Left ventricle myocardium superior (tissue), 1 donor: ENCODE results near the gene CAMK2D. TPM values are rescaled to one million over a fixed set of nuclear protein-coding genes. Genes with fewer than 3 reads are reported as not detected.

Experiments used
- ATAC-seq: fragments of 200-7000 bp; cut with Tn5 transposase; one replicate; pipeline ENCODE4 v1.9.1; 2020; ENCODE audit warnings: mild to moderate bottlenecking, moderate library complexity
- DNase-seq: peaks from one replicate; pipeline ENCODE4 v3.0.0-alpha.2; 2020
- intact Hi-C: fragments of 100-400 bp; cut with micrococcal nuclease; formaldehyde crosslinking; loops from one replicate; pipeline ENCODE4 v1.11.0; 2022
- total RNA-seq: library from RNA; stranded (reverse); fragmentation: NEBNext Ultra II Directional; extraction: Animal tissue kit (Norgen Biotek cat#: 25700); gene quantifications from one replicate; pipeline ENCODE4 v1.2.1, GENCODE V29; 2021
- donor health status: DM: no; HTN: yes; CAD: no; lungs with severe emphysema.

CAMK2D gene
- total RNA-seq, 1 donor from 2014 or later = 232 TPM

DNA sequence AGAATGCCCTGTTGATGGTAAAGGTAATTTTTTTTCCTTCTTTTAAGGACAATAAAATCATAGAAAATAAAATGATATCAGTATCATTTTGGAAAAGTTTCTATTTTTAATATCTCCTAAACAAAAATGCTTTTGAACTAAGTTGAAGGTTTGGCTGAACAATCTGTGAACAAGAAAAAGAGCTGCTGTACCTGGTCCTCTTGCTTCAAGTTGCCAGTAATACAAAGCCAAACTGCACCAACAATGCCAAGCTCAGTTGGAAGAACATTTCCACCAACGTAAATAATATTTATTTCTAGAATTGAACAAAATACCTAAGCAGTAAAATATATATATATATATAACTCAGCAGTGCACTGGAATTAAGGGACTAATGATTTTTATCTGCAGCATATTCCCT, 132.8 kb downstream of the CAMK2D start:
- ATAC-seq (no peak), DNase-seq (no peak)
- intact Hi-C loops = no loop called here

DNA sequence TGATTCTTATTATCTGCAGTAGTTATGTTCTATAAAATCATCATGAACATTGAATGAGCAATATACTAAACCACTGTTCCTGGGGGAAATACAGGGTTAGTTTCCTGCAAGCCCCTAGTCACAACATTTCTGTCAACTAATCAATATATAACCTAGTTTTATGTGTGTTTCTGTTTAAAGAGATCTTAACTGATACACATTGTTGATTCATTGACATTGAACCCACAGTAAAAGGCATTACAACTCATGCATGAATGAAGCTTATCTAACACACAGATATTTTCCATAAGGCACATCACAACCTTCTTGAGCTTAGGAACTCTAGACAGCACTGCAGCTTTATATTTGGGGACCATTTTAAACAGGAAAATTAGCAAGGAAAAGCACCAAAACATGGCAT, 134.2 kb downstream of the CAMK2D start:
- DNase-seq (no peak), ATAC-seq (peak; percentile 15)
- intact Hi-C loops = no loop called here

- DNase-seq (no peak), ATAC-seq (no peak)
- intact Hi-C loops = no loop called here
These were observed 135.6 kb downstream of the CAMK2D start for GRCh38 chr4:113625902-113626301.

GRCh38 chr4:113623274-113623894, 138.2 kb downstream of the CAMK2D start:
- intact Hi-C loops = no loop called here
- ATAC-seq = no peak
- DNase-seq = no peak

GRCh38 chr4:113621633-113622032, 139.9 kb downstream of the CAMK2D start:
- ATAC-seq (no peak), DNase-seq (no peak)
- intact Hi-C loops = no loop called here

DNA sequence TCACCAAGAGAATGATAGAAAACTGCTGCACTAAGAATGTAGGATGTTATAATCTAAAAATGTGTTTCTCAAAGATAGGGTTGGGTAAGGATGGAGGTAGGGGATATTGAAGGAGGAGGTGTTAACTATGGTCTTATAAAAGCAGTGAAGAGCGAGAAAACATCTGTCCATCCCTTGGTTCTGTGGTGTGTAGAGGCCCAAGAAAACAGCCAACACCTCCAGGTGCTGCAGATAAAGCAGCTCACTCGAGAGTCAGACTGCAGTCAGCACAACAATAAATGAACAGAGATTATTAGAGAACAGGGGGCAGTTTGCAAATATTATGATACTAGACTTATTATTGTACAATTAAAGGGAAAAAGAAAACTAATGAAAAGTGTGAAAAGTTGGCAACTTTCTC, 141.5 kb downstream of the CAMK2D start:
- intact Hi-C loops = no loop called here
- ATAC-seq (no peak), DNase-seq (no peak)

DNA sequence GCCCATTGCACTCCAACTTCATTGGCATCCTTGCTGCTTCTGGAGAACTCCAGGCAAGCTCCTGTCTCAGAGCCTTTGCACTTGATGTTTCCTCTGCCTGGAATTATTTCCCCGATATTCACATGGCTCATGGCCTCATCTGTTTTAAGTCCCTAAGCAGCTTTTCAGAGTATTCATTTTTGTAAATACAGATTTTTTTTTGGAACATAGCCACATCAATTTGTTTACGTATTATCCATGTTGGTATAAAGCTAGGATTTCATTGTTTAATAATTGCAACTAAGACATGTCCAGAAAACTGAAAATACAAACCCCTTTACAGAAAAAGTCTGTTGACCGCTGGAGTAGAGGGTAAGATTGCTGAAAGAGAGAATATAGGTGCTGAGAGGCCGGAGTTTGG, 142.0 kb downstream of the CAMK2D start:
- DNase-seq = no peak
- intact Hi-C loops = no loop called here
- ATAC-seq = peak; percentile 21

- ATAC-seq (peak; percentile 33), DNase-seq (no peak)
- intact Hi-C loops = no loop called here
These were observed 143.3 kb downstream of the CAMK2D start for GRCh38 chr4:113618205-113618604.

GRCh38 chr4:113617195-113617594, 144.3 kb downstream of the CAMK2D start:
- DNase-seq (no peak), ATAC-seq (no peak)
- intact Hi-C loops = no loop called here

DNA sequence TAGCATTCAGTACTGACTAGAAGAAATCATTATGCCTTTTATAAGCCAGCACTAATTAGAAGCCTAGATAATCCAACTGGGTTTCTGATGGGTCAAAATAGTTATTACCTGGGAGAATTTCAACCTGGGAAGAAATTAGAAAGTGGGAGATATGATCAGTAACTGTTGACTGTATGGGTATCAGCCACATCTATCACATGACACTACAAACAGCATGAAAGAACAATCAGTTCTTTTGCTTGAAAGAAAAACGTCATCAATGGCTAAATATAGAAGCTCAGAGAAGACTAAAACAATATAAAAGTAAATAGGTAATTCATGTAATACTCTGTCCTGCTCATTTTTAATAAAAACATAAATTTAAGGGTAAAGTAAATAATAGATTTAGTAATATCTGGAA, 145.1 kb downstream of the CAMK2D start:
- no peak for ATAC-seq
- DNase-seq = no peak
- intact Hi-C loops = no loop called here

- DNase-seq (no peak), ATAC-seq (peak; percentile 21)
- intact Hi-C loops = no loop called here
These were observed 147.1 kb downstream of the CAMK2D start for GRCh38 chr4:113614414-113614813.

- no peak for ATAC-seq
- DNase-seq = no peak
- intact Hi-C loops = no loop called here
These were observed 148.0 kb downstream of the CAMK2D start for GRCh38 chr4:113613503-113613902.

GRCh38 chr4:113610537-113610936, 151.0 kb downstream of the CAMK2D start:
- peak; percentile 84 for ATAC-seq
- intact Hi-C loops = no loop called here
- DNase-seq = peak; percentile 44

DNA sequence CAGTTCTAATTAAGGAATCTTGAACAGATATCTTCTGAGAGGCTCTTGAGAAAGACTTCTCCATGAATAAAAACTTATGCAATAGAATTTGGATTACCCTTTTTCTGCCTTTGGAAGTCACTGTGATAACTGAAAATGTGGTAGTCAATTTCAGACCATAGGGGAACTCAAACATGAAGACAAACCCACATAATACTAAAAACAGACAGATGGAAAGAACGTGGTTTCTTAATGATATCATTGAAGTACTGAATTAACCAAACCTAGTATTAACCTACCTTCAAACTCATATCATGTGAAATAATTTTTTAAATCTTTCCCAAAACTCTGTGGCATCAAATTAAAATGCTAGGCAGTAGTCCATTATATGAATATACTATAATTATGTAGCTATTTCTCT, 153.5 kb downstream of the CAMK2D start:
- ATAC-seq = no peak
- DNase-seq = no peak
- intact Hi-C loops = no loop called here

GRCh38 chr4:113607147-113607720, 154.3 kb downstream of the CAMK2D start:
- no peak for DNase-seq
- intact Hi-C loops = no loop called here
- ATAC-seq = no peak

DNA sequence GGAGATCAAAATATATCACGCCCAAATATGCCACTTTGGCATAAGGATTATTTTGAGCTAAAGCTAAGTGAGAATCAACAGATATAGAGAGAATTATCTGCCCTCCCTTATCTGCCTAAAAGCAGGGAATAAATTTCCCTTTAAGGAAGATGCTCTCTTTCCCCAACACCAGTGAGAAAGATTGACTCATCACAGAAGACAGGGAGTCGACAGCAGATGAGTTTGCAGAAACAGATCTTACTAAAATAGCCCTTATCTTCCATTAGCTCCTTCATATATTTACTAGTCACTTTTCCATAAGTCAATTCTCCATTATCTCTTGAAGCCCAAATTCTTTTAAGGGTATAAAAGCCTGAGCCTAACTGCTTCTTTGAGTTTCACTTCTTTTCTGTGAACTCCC, 156.6 kb downstream of the CAMK2D start:
- intact Hi-C loops = no loop called here
- ATAC-seq (no peak), DNase-seq (no peak)

- DNase-seq = no peak
- ATAC-seq = no peak
- intact Hi-C loops = no loop called here
These were observed 157.6 kb downstream of the CAMK2D start for GRCh38 chr4:113603911-113604310.

DNA sequence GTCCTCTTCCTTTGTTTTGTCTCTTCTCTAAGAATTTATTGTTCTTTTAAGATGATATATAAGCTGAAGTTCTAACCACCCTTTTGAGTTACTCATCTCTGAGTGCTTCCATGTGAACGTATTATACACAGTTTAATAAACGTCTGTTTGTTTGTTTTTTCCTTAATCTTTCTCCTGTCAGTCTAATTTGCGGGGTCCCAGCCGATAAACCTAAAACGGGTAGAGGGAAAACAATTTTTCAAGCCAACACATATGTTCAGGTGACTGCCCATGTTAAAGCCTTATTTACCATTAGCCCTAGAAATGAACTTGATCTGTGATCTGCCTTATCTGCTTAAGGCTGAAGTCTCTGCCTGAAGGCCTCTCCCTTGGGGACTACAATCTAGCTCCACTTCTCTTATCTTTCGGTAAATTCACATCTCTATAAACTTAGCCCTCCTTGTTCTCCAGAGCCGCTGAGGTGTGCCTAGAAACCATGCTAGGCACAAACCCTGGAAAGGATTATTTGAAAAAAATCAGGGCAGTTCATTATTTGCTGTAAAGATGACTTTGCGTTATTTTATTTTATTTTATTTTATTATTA, 158.8 kb downstream of the CAMK2D start:
- ATAC-seq (no peak), DNase-seq (no peak)
- intact Hi-C loops = no loop called here

DNA sequence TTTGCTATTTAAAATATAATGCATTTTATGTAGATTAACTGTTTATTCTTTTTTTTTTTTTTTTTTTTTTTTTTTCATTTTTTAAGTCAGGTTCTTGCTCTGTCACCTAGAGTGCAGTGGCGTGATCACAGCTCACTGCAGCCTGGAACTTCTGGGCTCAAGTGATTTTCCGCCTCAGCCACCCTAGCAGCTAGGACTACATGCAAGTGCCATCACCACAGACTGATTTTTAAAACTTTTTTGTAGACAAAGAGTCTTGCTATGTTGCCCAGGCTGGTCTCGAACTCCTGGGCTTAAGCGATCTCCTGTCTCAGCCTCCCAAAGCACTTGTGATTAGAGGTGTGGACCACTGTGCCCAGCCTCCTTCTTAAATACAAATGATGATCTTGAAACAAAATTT, 159.9 kb downstream of the CAMK2D start:
- DNase-seq = no peak
- ATAC-seq = peak; percentile 38
- intact Hi-C loops = no loop called here

GRCh38 chr4:113596396-113596795, 165.1 kb downstream of the CAMK2D start:
- no peak for ATAC-seq
- intact Hi-C loops = no loop called here
- no peak for DNase-seq

DNA sequence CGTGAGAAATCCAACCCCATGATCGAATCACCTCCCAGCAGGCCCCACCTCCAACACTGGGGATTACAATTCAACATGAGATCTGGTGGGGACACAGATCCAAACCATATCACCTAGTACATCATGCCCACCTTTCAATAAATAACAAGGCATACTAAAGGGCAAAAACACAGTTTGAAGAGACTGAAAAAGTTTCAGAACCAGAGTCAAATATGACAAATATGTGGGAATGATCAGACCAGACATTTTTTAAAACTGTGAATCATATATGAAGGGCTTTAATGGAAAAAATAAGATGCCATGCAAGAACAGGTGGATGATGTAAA, 167.3 kb downstream of the CAMK2D start:
- ATAC-seq = no peak
- intact Hi-C loops = no loop called here
- no peak for DNase-seq
